NCI-H187 (cell line): ENCODE data around the gene KRTAP10-7.
"Not testable (repeated sequence)": the region's sequence is repeated elsewhere in the genome, so short reads cannot be mapped to it uniquely, and the experiment has no call there.

ENCODE experiments used
- DNase-seq, 2 experiments: peaks; one replicate each; lab custom pipeline; 2025; lab: John Stamatoyannopoulos, UW

KRTAP10-7 gene

GRCh38 chr21:44571844-44572782 lies 28.3 kb upstream of the KRTAP10-7 start:
- no peak for DNase-seq

GRCh38 chr21:44572959-44573583 lies 27.3 kb upstream of the KRTAP10-7 start:
- no peak for DNase-seq

- DNase-seq = not testable (repeated sequence)
Measured at GRCh38 chr21:44573630-44574456, 26.6 kb upstream of the KRTAP10-7 start, which contains the start of gene KRTAP10-4. KRTAP10-4 (plus strand) TSS chr21:44573729; CDS start chr21:44573759, 30 bp downstream.

DNA sequence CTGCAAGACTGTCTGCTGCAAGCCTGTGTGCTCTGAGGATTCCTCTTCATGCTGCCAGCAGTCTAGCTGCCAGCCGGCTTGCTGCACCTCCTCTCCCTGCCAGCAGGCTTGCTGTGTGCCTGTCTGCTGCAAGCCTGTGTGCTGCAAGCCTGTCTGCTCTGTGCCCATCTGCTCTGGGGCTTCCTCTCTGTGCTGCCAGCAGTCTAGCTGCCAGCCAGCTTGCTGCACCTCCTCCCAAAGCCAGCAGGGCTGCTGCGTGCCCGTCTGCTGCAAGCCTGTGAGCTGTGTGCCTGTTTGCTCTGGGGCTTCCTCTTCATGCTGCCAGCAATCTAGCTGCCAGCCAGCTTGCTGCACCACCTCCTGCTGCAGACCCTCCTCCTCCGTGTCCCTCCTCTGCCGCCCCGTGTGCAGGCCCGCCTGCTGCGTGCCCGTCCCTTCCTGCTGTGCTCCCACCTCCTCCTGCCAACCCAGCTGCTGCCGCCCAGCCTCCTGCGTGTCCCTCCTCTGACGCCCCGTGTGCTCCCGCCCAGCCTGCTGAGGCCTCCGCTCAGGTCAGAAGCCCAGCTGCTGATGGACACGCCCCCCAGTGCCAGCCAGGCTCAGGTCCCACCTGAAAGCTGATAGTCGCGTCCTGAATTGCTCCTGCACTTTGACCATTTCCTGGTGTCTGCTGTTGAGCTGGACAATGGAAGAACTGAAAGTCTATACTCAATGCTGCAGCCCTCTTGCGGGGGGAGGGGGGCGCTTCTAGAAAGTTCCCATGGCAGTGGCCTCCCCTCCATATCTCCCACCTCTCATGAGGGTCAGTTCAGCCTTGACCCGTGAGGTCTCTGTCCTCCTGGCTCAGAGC lies 25.7 kb upstream of the KRTAP10-7 start:
- DNase-seq = no peak

DNA sequence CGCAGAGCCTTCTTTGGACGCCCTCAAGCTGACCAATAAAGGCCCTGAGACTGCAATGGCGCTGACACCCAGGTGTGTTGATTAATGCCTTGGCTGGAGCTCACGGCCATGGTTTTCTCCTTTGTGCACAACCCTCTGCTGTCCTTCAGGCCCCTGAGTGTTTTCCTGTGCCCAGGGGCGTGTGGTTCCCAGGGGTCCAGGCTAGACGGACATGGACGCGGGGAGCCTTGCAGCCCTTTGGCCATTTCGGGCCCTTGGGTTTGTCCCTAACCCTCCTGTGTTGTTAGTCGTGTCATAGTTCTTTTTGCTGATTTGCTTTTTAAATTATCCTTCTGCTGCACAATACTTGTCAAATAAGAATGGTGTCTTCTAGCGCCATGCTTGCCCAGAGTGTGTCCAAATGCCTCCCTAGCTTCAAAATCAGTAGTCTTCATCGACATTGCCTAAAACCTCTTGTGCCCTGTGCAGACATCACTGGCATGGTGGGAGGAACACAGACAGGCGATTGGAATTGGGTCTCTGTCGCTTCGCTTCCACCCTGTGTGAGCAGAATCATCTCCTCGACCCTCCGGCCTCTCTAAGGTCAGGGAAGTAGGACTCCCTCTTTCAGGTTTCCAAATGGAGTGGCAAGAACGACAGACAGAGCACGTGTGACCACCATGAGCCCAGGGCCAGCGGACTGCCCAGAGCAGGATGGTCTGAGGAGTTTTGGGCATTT lies 24.9 kb upstream of the KRTAP10-7 start:
- DNase-seq = no peak

DNA sequence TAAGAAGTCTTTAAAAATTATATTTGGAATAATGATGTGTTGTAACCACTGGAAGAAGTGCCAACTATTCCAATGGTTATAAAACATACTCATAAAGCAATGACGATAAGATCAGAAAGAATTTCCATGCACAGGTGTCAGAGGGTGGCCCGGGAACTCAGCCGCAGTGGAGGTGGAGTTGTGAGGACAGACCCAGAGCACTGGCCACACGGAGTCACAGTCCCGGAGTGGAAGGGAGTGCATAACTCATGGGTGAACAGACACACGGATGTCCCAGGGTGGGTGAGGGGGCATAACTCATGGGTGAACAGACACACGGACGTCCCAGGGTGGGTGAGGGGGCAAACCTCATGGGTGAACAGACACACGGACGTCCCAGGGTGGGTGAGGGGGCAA lies 24.4 kb upstream of the KRTAP10-7 start:
- DNase-seq = no peak

- DNase-seq = no peak
Measured at GRCh38 chr21:44578371-44579055, 21.9 kb upstream of the KRTAP10-7 start.

DNA sequence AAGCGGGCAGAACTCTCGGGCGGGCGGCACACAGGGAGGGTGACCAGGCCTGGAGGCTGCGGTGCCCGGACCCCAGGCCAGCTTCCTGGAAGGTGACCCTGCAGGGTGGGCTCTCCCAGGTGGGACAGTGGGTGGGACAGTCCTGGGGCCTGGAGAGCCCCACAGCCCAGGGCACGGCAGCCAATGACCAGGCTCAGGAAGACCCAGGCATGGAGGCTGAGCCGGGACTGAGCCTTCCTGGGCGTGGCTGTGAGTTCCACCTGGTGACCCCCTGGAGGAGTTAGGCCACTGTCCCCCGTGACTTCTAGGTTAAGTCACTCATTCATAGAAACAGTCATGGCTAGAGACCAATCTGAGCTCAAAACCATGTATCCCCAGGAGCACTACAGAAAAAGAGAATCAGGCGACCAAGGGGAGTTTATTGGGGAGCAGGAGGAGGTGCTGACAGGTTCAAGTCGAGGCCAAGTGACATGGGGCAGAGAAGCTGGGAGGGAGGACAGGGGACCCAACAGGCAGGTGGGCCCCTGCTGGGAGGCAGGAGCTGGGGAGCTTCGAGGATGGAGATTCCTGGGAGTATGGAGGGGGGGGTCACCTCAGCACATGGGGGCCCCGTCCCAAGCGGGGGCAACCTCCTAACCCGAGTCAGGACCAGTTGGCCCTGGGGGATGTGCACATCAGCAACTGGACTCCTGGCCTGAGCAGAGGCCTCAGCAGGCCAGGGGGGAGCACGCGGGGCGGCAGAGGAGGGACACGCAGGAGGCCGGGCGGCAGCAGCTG lies 21.2 kb upstream of the KRTAP10-7 start:
- DNase-seq = no peak

GRCh38 chr21:44579833-44580144 lies 20.6 kb upstream of the KRTAP10-7 start:
- no peak for DNase-seq

DNA sequence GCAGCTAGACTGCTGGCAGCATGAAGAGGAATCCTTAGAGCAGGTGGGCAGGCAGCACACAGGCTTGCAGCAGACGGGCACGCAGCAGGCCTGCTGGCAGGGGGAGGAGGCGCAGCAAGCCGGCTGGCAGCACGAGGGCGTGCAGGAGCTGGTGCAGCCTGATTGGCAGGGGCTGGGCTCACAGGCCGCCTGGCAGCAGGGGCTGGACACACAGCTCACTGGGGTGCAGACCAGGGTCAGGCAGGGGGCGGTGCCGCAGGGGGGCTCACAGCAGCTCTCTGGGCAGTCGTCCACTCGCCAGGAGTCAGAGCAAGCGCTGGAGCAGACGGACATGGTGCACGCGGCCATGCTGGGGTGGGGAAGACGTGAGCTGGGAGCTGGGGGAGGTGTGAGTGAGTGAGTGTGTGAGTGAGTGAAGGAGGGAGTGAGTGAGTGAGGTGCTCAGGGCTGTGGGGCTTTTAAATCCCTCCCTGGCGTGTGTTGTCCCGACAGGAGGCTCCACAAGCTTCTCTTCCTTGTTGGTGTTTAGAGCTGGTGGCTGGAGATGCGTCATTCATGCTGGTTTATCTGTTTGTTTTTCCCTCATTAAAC lies 20.1 kb upstream of the KRTAP10-7 start, which contains the start of gene KRTAP10-5:
KRTAP10-5 (minus strand) TSS at position 374 of the 591 bp plus-strand sequence; CDS start at position 348, 26 bp downstream.
- DNase-seq = not testable (repeated sequence)

GRCh38 chr21:44581158-44581557 lies 19.2 kb upstream of the KRTAP10-7 start:
- no peak for DNase-seq

DNA sequence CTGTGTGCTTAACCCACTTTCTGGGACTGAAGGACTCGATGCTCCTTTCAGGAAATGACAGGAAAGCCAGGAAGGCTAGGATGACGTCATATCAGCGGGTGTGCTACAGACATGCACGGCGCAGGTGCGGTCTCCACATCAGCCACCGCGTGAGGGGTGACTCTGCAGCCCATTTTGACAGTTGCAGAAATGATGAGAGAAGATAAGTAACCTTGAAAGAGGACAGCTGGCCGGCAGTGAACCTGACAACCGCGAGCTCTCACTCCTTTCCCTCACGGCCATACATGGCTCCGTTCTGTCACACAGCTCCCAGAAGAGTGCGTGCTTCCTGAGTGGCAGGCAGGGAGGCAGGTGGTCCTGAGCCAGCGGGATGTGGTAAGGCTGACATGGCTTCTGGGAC lies 18.3 kb upstream of the KRTAP10-7 start:
- no peak for DNase-seq

DNA sequence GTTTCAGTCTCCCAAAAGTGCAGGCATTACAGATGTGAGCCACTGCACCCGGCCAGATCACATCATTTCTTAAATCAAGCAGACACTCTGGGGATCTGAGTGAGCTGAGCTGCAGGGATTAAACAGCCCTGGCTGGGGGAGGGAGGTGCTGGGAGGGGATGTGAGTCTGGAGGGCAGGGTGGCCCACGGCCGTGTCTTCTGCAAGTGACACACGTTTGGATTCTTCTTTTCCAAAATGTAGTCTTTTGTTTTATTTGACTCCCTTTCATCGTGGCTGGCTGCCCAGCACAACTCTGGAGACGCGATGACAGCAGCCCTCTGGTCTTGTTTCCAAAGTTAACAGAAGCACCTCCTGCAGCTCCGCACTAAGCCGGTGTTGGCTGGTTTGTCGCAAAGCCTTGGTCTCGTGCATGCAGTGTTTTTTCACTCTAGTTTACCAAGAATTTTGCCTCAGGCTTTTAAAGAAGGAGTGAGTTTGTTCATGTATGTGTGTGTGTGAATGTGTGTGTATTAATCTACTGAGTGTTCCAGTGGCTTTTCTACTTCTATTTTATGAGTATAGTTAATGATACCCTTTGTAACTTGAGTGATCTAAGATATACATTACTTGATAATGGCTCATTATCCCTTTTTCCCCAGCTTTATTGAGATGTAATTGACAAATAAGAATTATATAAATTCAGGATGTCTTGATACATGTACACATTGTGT lies 17.2 kb upstream of the KRTAP10-7 start:
- no peak for DNase-seq

GRCh38 chr21:44583800-44584147 lies 16.6 kb upstream of the KRTAP10-7 start:
- DNase-seq = no peak

GRCh38 chr21:44585892-44586291 lies 14.5 kb upstream of the KRTAP10-7 start:
- DNase-seq = no peak

DNA sequence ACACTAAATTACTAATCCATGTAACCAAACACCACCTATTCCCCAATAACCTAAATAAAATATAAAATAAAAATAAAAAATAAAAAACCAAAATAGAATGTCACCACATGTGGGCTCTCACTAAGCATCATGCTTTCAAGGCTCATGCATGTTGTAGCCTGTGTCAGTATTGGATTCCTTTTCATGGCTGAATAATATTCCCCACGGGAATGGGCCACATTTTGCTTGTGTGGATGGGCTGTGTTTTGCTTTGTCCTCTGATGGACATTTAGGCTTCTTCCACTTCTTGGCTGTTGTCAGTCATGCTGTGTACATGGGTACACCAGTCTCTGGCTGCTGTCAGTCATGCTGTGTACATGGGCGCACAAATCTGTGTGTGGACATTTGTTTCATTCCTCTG lies 11.3 kb upstream of the KRTAP10-7 start:
- DNase-seq = no peak

GRCh38 chr21:44589586-44590305 lies 10.7 kb upstream of the KRTAP10-7 start:
- DNase-seq = no peak

DNA sequence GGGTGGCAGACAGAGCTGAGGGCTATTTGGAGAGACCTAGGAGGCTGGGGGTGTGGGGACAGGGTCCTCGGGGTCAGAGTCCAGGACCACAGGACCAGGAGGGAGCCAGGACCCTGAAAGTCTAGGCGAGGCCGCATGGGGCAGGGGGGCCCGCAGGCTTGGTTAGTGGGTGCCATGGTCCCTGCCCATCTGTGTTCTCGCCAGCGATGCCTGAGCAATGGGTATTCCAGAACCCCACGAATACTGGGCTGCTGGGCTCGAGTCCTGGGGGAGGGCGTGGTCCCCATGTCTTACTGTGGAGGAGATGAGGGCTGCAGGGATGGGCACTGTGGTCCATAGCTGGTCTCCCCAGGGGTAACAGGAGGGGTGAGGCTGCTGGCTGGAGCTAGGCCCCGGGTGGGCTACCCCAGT lies 10.1 kb upstream of the KRTAP10-7 start:
- no peak for DNase-seq
